Fibroblast of the aortic adventitia (primary cell): ENCODE results near the gene RIBC1. TPM values are rescaled to one million over a fixed set of nuclear protein-coding genes. Genes with fewer than 3 reads are reported as not detected.
A peak's percentile ranks its signal among the peaks of the same experiment; 100 is the strongest.
"Not testable (repeated sequence)": the region's sequence is repeated elsewhere in the genome, so short reads cannot be mapped to it uniquely, and the experiment has no call there.

Experiments used
- DNase-seq: peaks from one replicate; pipeline ENCODE4 v3.0.0-alpha.2; 2010; ENCODE audit warnings: low read depth
- H3K4me3 ChIP-seq: 2 replicates; pipeline ENCODE4 v1.5.1; 2011; ENCODE audit warnings: low read depth, mild to moderate bottlenecking, control low read depth, low read length, moderate library complexity
- CTCF ChIP-seq: IDR thresholded peaks from 2 replicates; pipeline ENCODE4 v1.5.1; 2011; ENCODE audit warnings: mild to moderate bottlenecking, low read length, control low read depth, inconsistent platforms; ENCODE audit not compliant: insufficient read depth
- total RNA-seq: library from RNA; depleted of rRNA; stranded (reverse); fragments of >200 nt; gene quantifications from 2 replicates; pipeline ENCODE4 v1.2.3, GENCODE V29; 2012; ENCODE audit warnings: low replicate concordance

RIBC1 gene
- total RNA-seq, 1 donor = 0.36 TPM

GRCh38 chrX:53412446-53412845 is 10.2 kb upstream of the RIBC1 start:
- H3K4me3 ChIP-seq = no peak overlapping the region
- no peak for TF ChIP-seq CTCF
- DNase-seq = no peak

- not testable (repeated sequence) for DNase-seq, H3K4me3 ChIP-seq
Observed at GRCh38 chrX:53420351-53420750, 2.3 kb upstream of the RIBC1 start.

GRCh38 chrX:53421125-53421524 is 1.5 kb upstream of the RIBC1 start:
- peak overlapping the region; percentile 81 for H3K4me3 ChIP-seq
- TF ChIP-seq CTCF = no peak
- DNase-seq = no peak

GRCh38 chrX:53421772-53422085 is 944 bp upstream of the RIBC1 start:
- TF ChIP-seq CTCF = no peak
- H3K4me3 ChIP-seq = peak overlapping the region; percentile 81
- no peak for DNase-seq

- peak; percentile 98 for DNase-seq
- TF ChIP-seq CTCF = no peak
- H3K4me3 ChIP-seq = peak within 1 kb of the TSS; percentile 81
Observed at GRCh38 chrX:53422086-53422860, 400 bp upstream of the RIBC1 start, which contains the start of gene SMC1A. Gene SMC1A (minus strand): TSS chrX:53422654. CDS start chrX:53422600, 54 bp downstream.

- TF ChIP-seq CTCF = no peak
- DNase-seq = no peak
- H3K4me3 ChIP-seq = no peak overlapping the region
Observed at GRCh38 chrX:53429755-53430154, 7.1 kb downstream of the RIBC1 start.

GRCh38 chrX:53430231-53430630 is 7.6 kb downstream of the RIBC1 start:
- DNase-seq = no peak
- no peak overlapping the region for H3K4me3 ChIP-seq
- TF ChIP-seq CTCF = no peak
